Measurements from ENCODE around the gene KRT10.
A peak's percentile ranks its signal among the peaks of the same experiment; 100 is the strongest.

KRT10 gene

DNA sequence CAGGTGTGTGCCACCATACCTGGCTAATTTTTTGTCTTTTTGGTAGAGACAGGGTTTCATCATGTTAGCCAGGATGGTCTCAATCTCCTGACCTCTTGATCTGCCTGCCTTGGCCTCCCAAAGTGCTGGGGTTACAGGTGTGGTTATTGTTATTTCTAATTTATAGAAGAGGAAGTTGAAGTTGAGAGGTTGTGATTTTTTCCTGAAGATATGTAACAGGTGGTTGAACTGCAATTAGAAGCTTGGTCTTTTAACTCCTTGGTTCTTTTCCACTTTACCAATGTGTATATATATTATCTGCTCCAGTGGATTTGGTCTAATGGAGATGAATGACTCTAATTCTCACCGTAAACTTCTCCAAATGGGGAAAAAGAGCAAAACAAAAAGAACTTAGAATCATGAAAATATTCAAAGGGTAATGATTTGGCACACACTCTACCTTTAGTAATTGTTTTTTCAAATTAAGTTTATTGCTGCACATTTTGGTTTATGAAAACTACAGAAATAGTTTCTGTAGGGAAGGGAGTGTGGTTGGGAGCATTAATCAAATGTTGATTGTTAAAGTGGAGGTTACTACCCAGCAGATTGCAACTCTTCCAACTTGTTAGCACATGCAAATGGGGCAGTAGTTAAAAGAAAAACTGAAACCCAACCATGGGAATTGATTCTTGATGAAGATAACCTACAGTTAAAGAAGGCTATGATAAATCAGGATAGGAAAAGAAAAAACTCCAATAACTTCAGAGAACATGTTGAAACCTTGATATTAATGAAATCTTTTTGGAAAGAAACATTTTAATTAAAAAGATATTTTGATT is 1.8 kb upstream of the KRT10 start:
- TF ChIP-seq, protein P1, sequence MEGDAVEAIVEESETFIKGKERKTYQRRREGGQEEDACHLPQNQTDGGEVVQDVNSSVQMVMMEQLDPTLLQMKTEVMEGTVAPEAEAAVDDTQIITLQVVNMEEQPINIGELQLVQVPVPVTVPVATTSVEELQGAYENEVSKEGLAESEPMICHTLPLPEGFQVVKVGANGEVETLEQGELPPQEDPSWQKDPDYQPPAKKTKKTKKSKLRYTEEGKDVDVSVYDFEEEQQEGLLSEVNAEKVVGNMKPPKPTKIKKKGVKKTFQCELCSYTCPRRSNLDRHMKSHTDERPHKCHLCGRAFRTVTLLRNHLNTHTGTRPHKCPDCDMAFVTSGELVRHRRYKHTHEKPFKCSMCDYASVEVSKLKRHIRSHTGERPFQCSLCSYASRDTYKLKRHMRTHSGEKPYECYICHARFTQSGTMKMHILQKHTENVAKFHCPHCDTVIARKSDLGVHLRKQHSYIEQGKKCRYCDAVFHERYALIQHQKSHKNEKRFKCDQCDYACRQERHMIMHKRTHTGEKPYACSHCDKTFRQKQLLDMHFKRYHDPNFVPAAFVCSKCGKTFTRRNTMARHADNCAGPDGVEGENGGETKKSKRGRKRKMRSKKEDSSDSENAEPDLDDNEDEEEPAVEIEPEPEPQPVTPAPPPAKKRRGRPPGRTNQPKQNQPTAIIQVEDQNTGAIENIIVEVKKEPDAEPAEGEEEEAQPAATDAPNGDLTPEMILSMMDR (IDR thresholded peaks at IDR 0.05; ENCODE audit: borderline replicate concordance, insufficient read depth, low read depth, low read length), result no peak
- no peak overlapping the region for H3K4me3 ChIP-seq (ENCODE audit: low read depth, low read length)

DNA sequence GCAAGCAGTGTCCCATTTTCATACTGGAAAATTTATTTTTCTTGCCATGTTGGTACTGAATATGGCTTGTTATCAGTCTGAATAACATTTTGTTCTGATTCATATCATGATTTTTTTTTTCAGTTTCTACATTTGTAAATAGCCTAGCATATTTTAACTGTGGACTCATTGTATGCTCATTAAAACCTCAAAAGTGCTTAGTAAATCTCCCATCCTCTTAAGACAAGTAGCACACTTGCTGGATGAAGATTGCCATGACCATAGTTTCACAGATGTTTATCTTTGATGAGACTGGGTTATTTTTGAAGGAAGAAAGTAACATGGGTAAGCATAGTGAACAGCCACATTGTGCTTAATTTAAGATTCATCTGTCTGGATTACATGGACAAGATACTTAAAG is 878 bp downstream of the KRT10 start:
- TF ChIP-seq, protein P1 (IDR thresholded peaks at IDR 0.05; ENCODE audit: borderline replicate concordance, insufficient read depth, low read depth, low read length), result no peak
- H3K4me3 ChIP-seq (ENCODE audit: low read depth, low read length), result no peak overlapping the region

DNA sequence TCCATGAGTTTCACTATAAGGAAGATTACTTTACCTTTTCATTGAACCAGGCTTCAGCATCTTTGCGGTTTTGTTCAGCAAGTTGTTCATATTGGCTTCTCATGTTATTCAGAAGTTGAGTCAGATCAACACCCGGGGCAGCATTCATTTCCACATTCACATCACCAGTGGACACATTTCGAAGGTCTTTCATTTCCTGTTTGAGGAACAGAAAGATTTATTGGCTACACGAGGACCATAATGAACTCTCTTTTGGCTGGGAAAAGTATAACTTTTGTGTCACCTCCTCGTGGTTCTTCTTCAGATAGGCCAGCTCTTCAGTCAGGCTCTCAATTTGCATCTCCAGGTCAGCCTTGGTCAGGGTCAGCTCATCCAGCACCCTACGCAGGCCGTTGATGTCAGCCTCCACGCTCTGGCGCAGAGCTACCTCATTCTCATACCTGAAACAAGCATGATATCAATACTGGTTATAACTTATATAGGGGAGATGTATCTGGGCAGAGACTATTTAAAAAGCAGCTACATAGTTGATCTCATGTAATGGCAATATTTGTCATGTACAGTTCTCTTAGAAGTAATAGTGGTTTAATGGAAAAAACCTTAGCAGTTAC is 2.1 kb downstream of the KRT10 start:
- TF ChIP-seq, protein P1 (IDR thresholded peaks at IDR 0.05; ENCODE audit: borderline replicate concordance, insufficient read depth, low read depth, low read length), result no peak
- no peak overlapping the region for H3K4me3 ChIP-seq (ENCODE audit: low read depth, low read length)

DNA sequence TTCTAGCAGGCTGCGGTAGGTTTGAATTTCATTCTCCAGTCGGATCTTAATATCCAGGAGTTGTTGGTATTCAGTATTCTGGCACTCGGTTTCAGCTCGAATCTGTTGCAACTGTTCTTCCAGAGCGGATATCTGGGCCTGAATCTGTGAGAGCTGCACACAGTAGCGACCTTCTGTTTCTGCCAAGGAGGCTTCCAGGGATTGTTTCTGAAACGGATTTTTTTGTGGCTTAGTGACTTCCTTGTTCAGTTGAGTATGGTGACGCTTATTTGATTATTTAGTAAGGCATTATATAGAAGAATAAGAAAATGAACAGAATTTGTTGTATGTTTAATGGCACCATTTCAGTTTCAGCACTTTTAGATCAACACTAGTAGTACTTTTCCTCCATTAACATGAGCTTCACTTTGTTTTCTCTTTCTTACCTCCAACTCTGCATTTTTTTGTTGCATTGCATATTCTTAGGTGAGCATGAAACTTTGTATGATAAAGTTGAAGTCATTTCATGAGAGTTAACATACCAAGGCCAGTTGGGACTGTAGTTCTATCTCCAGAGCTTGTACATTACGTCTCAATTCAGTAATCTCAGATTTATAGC is 2.8 kb downstream of the KRT10 start:
- TF ChIP-seq, protein P1 (IDR thresholded peaks at IDR 0.05; ENCODE audit: borderline replicate concordance, insufficient read depth, low read depth, low read length), result no peak
- no peak overlapping the region for H3K4me3 ChIP-seq (ENCODE audit: low read depth, low read length)

DNA sequence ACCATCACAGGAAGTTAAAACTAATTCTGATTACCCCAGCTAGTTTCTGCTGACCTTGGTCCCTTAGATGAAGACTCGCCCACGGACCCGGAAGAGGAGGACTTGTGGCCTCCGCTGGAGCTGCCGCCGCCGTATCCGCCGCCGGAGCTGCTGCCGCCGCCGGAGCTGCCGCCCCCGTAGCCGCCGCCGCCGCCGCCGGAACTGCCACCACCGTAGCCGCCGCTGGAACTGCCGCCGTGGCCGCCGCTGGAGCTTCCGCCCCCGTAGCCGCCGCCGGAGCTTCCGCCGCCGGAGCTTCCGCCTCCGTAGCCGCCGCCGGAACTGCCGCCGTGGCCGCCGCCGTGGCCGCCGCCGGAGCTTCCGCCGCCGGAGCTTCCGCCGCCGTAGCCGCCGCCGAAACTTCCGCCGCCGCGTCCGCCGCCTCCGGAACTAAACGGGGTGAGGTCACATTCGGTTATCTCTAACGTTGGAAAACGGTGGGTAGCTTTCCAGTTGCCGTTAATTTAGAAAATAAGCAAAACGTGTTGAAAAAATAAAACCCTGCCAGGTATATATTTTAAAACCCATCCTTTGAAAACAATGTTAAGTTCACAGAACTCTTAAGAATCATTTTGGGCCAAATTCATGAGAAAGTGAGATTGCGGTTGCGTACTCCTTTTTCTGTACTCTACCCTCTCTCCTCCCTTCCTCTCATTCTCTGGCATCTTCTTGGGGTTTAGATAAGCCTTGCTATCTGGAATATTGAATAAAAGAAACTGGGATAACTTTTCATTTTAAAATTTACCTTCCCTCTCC is 3.5 kb downstream of the KRT10 start:
- TF ChIP-seq, protein P1 (IDR thresholded peaks at IDR 0.05; ENCODE audit: borderline replicate concordance, insufficient read depth, low read depth, low read length), result no peak
- H3K4me3 ChIP-seq (ENCODE audit: low read depth, low read length), result peak overlapping the region; percentile 61

DNA sequence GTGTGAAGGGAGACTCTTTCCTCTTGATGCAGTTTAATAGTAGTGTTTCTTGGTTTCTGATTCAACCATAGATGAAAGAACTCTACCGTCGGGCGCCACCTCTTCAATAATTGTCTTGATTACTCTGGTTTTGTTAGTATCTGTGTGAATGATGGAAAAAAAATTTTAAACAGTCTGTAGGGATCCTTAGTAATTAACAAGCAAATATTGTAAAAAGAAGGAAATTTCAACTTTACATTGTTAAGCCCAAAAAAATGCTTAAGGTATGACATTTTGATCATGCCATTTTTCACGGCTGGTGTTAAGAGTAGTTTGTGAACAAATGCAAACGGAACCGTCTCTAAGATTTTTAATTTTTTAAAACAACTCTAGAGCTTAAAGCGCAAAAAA is 4.1 kb downstream of the KRT10 start:
- H3K4me3 ChIP-seq (ENCODE audit: low read depth, low read length), result peak overlapping the region; percentile 61
- TF ChIP-seq, protein P1 (IDR thresholded peaks at IDR 0.05; ENCODE audit: borderline replicate concordance, insufficient read depth, low read depth, low read length), result no peak

All from GM12875 (cell line).